ENCODE measurements around the gene ARID1B.

DNA sequence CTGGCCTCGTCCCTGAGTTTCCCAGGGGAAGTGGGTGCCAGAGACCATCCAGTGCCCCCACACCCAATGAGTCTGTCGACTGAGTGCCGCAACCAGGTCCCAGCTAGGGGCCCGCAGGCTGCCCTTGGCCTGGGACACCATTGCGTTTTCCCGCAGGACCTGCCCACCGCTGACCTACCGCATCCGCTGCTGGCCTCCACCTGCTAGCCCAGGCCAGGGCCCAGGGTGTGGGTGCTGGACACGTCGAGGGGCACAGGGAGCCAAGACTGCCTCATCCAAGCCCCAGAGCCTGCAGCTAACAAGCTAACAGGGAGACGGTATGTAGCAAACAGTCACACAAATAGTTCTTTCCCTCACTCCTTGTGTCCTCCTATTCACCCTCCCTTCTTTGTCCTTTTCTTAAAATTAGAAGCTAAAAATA is 448.4 kb downstream of the ARID1B start:
- TF ChIP-seq, protein P1, sequence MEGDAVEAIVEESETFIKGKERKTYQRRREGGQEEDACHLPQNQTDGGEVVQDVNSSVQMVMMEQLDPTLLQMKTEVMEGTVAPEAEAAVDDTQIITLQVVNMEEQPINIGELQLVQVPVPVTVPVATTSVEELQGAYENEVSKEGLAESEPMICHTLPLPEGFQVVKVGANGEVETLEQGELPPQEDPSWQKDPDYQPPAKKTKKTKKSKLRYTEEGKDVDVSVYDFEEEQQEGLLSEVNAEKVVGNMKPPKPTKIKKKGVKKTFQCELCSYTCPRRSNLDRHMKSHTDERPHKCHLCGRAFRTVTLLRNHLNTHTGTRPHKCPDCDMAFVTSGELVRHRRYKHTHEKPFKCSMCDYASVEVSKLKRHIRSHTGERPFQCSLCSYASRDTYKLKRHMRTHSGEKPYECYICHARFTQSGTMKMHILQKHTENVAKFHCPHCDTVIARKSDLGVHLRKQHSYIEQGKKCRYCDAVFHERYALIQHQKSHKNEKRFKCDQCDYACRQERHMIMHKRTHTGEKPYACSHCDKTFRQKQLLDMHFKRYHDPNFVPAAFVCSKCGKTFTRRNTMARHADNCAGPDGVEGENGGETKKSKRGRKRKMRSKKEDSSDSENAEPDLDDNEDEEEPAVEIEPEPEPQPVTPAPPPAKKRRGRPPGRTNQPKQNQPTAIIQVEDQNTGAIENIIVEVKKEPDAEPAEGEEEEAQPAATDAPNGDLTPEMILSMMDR (conservative IDR thresholded peaks at IDR 0.05): no peak
- TF ChIP-seq ZFX (IDR thresholded peaks at IDR 0.05): no peak
